Small intestine (tissue), 7 donors: ENCODE data around the gene MIPOL1. TPM values are rescaled to one million over a fixed set of nuclear protein-coding genes. Genes with fewer than 3 reads are reported as not detected.

Experiments used
- DNase-seq, 2 donors: peaks; one replicate each; pipeline versions ENCODE4 v3.0.0 to v3.0.0-alpha.2; 2013
- FAIRE-seq: peaks from 2 replicates; lab custom pipeline; 2012; peaks lifted over from hg19 to GRCh38; lab: Jason Lieb, UNC
- H3K27ac ChIP-seq, 3 donors: one replicate each; pipeline ENCODE4 v1.5.1; 2013; ENCODE audit warnings: low read length in 2 of 3, mild to moderate bottlenecking in 2 of 3, control low read depth in 1 of 3, inconsistent platforms in 1 of 3, low read depth in 1 of 3, moderate library complexity in 1 of 3
- H3K27me3 ChIP-seq, 3 donors: one replicate each; pipeline ENCODE4 v1.6.1; 2013; ENCODE audit warnings: low read length in 3 of 3, inconsistent platforms in 1 of 3; ENCODE audit not compliant: control insufficient read depth in 3 of 3, insufficient read depth in 3 of 3
- H3K36me3 ChIP-seq, 3 donors: one replicate each; pipeline ENCODE4 v1.6.1; 2013; ENCODE audit warnings: low read length in 3 of 3, inconsistent platforms in 1 of 3, low read depth in 1 of 3, mild to moderate bottlenecking in 1 of 3, moderate library complexity in 1 of 3; ENCODE audit not compliant: control insufficient read depth in 3 of 3, insufficient read depth in 2 of 3
- H3K4me1 ChIP-seq, 3 donors: one replicate each; pipeline ENCODE4 v1.6.1; 2013; ENCODE audit warnings: low read length in 2 of 3, inconsistent platforms in 1 of 3, low read depth in 1 of 3, mild to moderate bottlenecking in 1 of 3, moderate library complexity in 1 of 3; ENCODE audit not compliant: control insufficient read depth in 3 of 3, insufficient read depth in 2 of 3
- H3K4me3 ChIP-seq, 3 donors: one replicate each; pipeline ENCODE4 v1.5.1; 2013; ENCODE audit warnings: low read length in 3 of 3, control low read depth in 1 of 3, inconsistent platforms in 1 of 3, low read depth in 1 of 3, mild to moderate bottlenecking in 1 of 3, moderate library complexity in 1 of 3
- H3K9me3 ChIP-seq, 2 donors: one replicate each; pipeline ENCODE4 v1.6.1; 2013; ENCODE audit warnings: low read depth in 1 of 2, low read length in 1 of 2; ENCODE audit not compliant: control insufficient read depth in 2 of 2, insufficient read depth in 1 of 2
- WGBS, 3 donors: extraction: QIAGEN DNeasy Blood & Tissue Kit; methylation state at CpG; one replicate each; pipeline ENCODE4 v1.1.7; 2013; 5-methylcytosine and 5-hydroxymethylcytosine counted together
- polyA plus RNA-seq, 4 donors: library from polyadenylated mRNA; stranded (reverse) in 3 of 4; unstranded in 1 of 4; fragments of 200-250 nt in 3 of 4; fragments of 120-200 nt in 1 of 4; gene quantifications; one replicate each; pipeline versions ENCODE4 v1.2.1 to v1.2.3, GENCODE V29; 2013
- donor health status: healthy with polysubstance abuse.
- donor health status: control.
- donor health status: control.
- donor health status: Bipolar disorder and iron deficiency.
- donor health status: healthy.

Gene MIPOL1
- polyA plus RNA-seq, 4 donors, result 0.45 to 9.2 (median 2.3) TPM

GRCh38 chr14:37470251-37470650 lies 272.5 kb downstream of the MIPOL1 start:
- H3K4me1 ChIP-seq, result no peaks in the 10 kb centered on the region
- no peak overlapping the region for H3K27ac ChIP-seq
- H3K36me3 ChIP-seq, result no peaks in the 10 kb centered on the region
- peaks cover 0 to 2% of the 10 kb centered on the region in 2 donors for H3K9me3 ChIP-seq
- 85 to 89% (median 87%) methylated on average over 7 of the region's 7 CpGs for WGBS, 3 donors
- FAIRE-seq (no peak), DNase-seq (no peak)
- no peak overlapping the region for H3K4me3 ChIP-seq
- no peaks in the 10 kb centered on the region for H3K27me3 ChIP-seq

GRCh38 chr14:37472906-37473305 lies 275.2 kb downstream of the MIPOL1 start:
- WGBS, 3 donors, result 76 to 87% (median 84%) methylated on average over 4 of the region's 4 CpGs
- FAIRE-seq (no peak), DNase-seq (no peak)
- H3K27ac ChIP-seq, result no peak overlapping the region
- H3K4me1 ChIP-seq, result no peaks in the 10 kb centered on the region
- no peak overlapping the region for H3K4me3 ChIP-seq
- H3K36me3 ChIP-seq, result no peaks in the 10 kb centered on the region
- no peaks in the 10 kb centered on the region for H3K27me3 ChIP-seq
- H3K9me3 ChIP-seq, result peaks cover 0 to 2% of the 10 kb centered on the region in 2 donors

- H3K27ac ChIP-seq, result no peak overlapping the region
- H3K4me3 ChIP-seq, result no peak overlapping the region
- H3K9me3 ChIP-seq, result peaks cover 0 to 2% of the 10 kb centered on the region in 2 donors
- no peak for FAIRE-seq
- H3K27me3 ChIP-seq, result no peaks in the 10 kb centered on the region
- no peaks in the 10 kb centered on the region for H3K36me3 ChIP-seq
- 92 to 94% (median 93%) methylated on average over 6 of the region's 6 CpGs for WGBS, 3 donors
- no peaks in the 10 kb centered on the region for H3K4me1 ChIP-seq
- no peak for DNase-seq
These were observed 276.5 kb downstream of the MIPOL1 start for GRCh38 chr14:37474191-37474590.

GRCh38 chr14:37480446-37481290 lies 282.9 kb downstream of the MIPOL1 start:
- Histone ChIP-seq H3K27me3 (no peaks in the 10 kb centered on the region), H3K9me3 (no peaks in the 10 kb centered on the region), H3K4me1 (no peaks in the 10 kb centered on the region), H3K36me3 (no peaks in the 10 kb centered on the region), H3K4me3 (no peak overlapping the region), H3K27ac (no peak overlapping the region)
- no peak for FAIRE-seq
- WGBS, 3 donors, result 83 to 94% (median 87%) methylated on average over 3 of the region's 3 CpGs
- DNase-seq, result no peak

GRCh38 chr14:37482428-37482827 lies 284.7 kb downstream of the MIPOL1 start:
- Histone ChIP-seq H3K27ac (no peak overlapping the region), H3K36me3 (no peaks in the 10 kb centered on the region), H3K27me3 (no peaks in the 10 kb centered on the region), H3K9me3 (no peaks in the 10 kb centered on the region), H3K4me3 (no peak overlapping the region), H3K4me1 (no peaks in the 10 kb centered on the region)
- FAIRE-seq (no peak), DNase-seq (no peak)
- WGBS, 3 donors, result 75 to 96% (median 77%) methylated on average over 1 of the region's 1 CpG

GRCh38 chr14:37483672-37484071 lies 285.9 kb downstream of the MIPOL1 start:
- FAIRE-seq, result no peak
- Histone ChIP-seq H3K4me3 (no peak overlapping the region), H3K27ac (no peak overlapping the region)

GRCh38 chr14:37490607-37491006 lies 292.9 kb downstream of the MIPOL1 start:
- Histone ChIP-seq H3K4me1 (no peaks in the 10 kb centered on the region), H3K36me3 (no peaks in the 10 kb centered on the region), H3K27me3 (no peaks in the 10 kb centered on the region), H3K4me3 (no peak overlapping the region), H3K9me3 (no peaks in the 10 kb centered on the region), H3K27ac (no peak overlapping the region)
- FAIRE-seq, result no peak
- no peak for DNase-seq
- 87 to 93% (median 93%) methylated on average over 3 of the region's 3 CpGs for whole genome bisulfite sequencing, 3 donors

More at GRCh38 chr14:37483672-37484071, 285.9 kb downstream of the MIPOL1 start:
- H3K27me3 ChIP-seq, result no peaks in the 10 kb centered on the region
- no peaks in the 10 kb centered on the region for H3K9me3 ChIP-seq
- DNase-seq, result no peak
- no peaks in the 10 kb centered on the region for H3K36me3 ChIP-seq
- no peaks in the 10 kb centered on the region for H3K4me1 ChIP-seq
- 92 to 99% (median 94%) methylated on average over 4 of the region's 4 CpGs for WGBS, 3 donors

- Histone ChIP-seq H3K4me1 (no peaks in the 10 kb centered on the region), H3K27me3 (no peaks in the 10 kb centered on the region), H3K36me3 (no peaks in the 10 kb centered on the region), H3K4me3 (no peak overlapping the region), H3K9me3 (no peaks in the 10 kb centered on the region), H3K27ac (no peak overlapping the region)
- DNase-seq, result no peak
- no peak for FAIRE-seq
- WGBS, 3 donors, result 91 to 97% (median 96%) methylated on average over 5 of the region's 5 CpGs
These were observed 293.3 kb downstream of the MIPOL1 start for GRCh38 chr14:37491076-37491475.
